Endothelial cell of umbilical vein (primary cell): ENCODE measurements around the gene NPAS1. TPM values are rescaled to one million over a fixed set of nuclear protein-coding genes. Genes with fewer than 3 reads are reported as not detected.

Experiments
- BruUV-seq: library from RNA; stranded (reverse); fragments of 400-500 nt; replicated peaks from 2 replicates; lab custom pipeline; 2021; lab: Mats Ljungman, UMichigan
- CTCF ChIA-PET: fragments of 300-600, 350-600 bp; sonication (Branson Sonifier 250); formaldehyde crosslinking; loops from one replicate; lab custom pipeline; 2021; ENCODE audit warnings: antibody characterized with exemption, inconsistent platforms; lab: Charles Lee
- POLR2A ChIA-PET: fragments of 300-600, 350-600 bp; sonication (Branson Sonifier 250); formaldehyde crosslinking; loops from one replicate; lab custom pipeline; 2021; ENCODE audit warnings: antibody characterized with exemption, inconsistent platforms; lab: Charles Lee
- DNase-seq: peaks from one replicate; pipeline ENCODE4 v3.0.0-alpha.2; 2011; ENCODE audit warnings: low read depth, low spot score
- FAIRE-seq: peaks from 2 replicates; lab custom pipeline; 2011; peaks lifted over from hg19 to GRCh38; lab: Jason Lieb, UNC
- H2AFZ ChIP-seq: 2 replicates; pipeline ENCODE4 v1.6.0; 2012; ENCODE audit warnings: low read depth, low read length, control low read depth, inconsistent platforms
- H3K27ac ChIP-seq: 2 replicates; pipeline ENCODE4 v1.5.1; 2011; ENCODE audit warnings: low read depth, mild to moderate bottlenecking, control low read depth, low read length, moderate library complexity; ENCODE audit not compliant: insufficient read depth
- H3K27me3 ChIP-seq, 2 experiments: 2 replicates each; pipeline versions ENCODE4 v1.6.0 to v1.6.1; 2011; ENCODE audit warnings: low read length in 2 of 2, mixed read lengths in 1 of 2; ENCODE audit not compliant: control insufficient read depth in 2 of 2, insufficient read depth in 2 of 2
- H3K36me3 ChIP-seq, 2 experiments: 2 replicates in 1 of 2; 3 replicates in 1 of 2; pipeline ENCODE4 v1.5.1; 2011; ENCODE audit warnings: low read length in 2 of 2, mild to moderate bottlenecking in 1 of 2, moderate library complexity in 1 of 2; ENCODE audit not compliant: control insufficient read depth in 2 of 2, insufficient read depth in 2 of 2; ENCODE audit errors: extremely low read depth in 1 of 2
- H3K4me1 ChIP-seq: 3 replicates; pipeline ENCODE4 v1.5.1; 2011; ENCODE audit warnings: mild to moderate bottlenecking, low read length; ENCODE audit not compliant: control insufficient read depth, insufficient read depth; ENCODE audit errors: extremely low read depth
- H3K4me2 ChIP-seq: 2 replicates; pipeline ENCODE4 v1.6.1; 2011; ENCODE audit warnings: low read length, control low read depth, mixed read lengths; ENCODE audit not compliant: insufficient read depth
- H3K4me3 ChIP-seq, 3 experiments: fragments of 200-600 bp in 1 of 3; sonication (generic), shearing (Covaris generic) in 1 of 3; replicated peaks in 1 of 3; 2 replicates each; pipeline ENCODE4 v1.5.1; 2011 to 2016; ENCODE audit warnings: control low read depth in 3 of 3, low read length in 3 of 3, mild to moderate bottlenecking in 2 of 3, inconsistent platforms in 1 of 3, low read depth in 1 of 3, moderate library complexity in 1 of 3; ENCODE audit not compliant: insufficient read depth in 1 of 3
- H3K79me2 ChIP-seq: 2 replicates; pipeline ENCODE4 v1.6.0; 2012; ENCODE audit warnings: low read length, inconsistent platforms; ENCODE audit not compliant: control insufficient read depth, insufficient read depth
- H3K9ac ChIP-seq: replicated peaks from 2 replicates; pipeline ENCODE3; 2011; ENCODE audit warnings: low read length, control low read depth; ENCODE audit not compliant: insufficient read depth; ENCODE audit errors: extremely low read depth
- H3K9me1 ChIP-seq: replicated peaks from 3 replicates; pipeline ENCODE4 v1.6.0; 2011; ENCODE audit warnings: mild to moderate bottlenecking, low read length; ENCODE audit not compliant: control insufficient read depth, insufficient read depth; ENCODE audit errors: extremely low read depth
- H3K9me3 ChIP-seq: replicated peaks from 2 replicates; pipeline ENCODE4 v1.5.1; 2012; ENCODE audit warnings: low read length, inconsistent platforms; ENCODE audit not compliant: control insufficient read depth, insufficient read depth
- H4K20me1 ChIP-seq: replicated peaks from 2 replicates; pipeline ENCODE3; 2011; ENCODE audit warnings: mild to moderate bottlenecking, low read length; ENCODE audit not compliant: control insufficient read depth, insufficient read depth; ENCODE audit errors: extremely low read depth
- CTCF ChIP-seq, 2 donors: IDR thresholded peaks; 1 replicate in 1 of 2; 2 replicates in 1 of 2; pipeline ENCODE4 v1.5.1; 2011; ENCODE audit warnings: low read length in 2 of 2, mild to moderate bottlenecking in 2 of 2, moderate library complexity in 2 of 2, control low read depth in 1 of 2, inconsistent platforms in 1 of 2, low read depth in 1 of 2; ENCODE audit not compliant: insufficient read depth in 1 of 2; ENCODE audit errors: extremely low read depth in 1 of 2
- EZH2 ChIP-seq: IDR thresholded peaks from 2 replicates; pipeline ENCODE4 v1.6.1; 2012; ENCODE audit warnings: borderline replicate concordance, low read depth, mild to moderate bottlenecking, moderate library complexity, low read length, inconsistent platforms; ENCODE audit not compliant: severe bottlenecking
- FOS ChIP-seq: IDR thresholded peaks from 2 replicates; pipeline ENCODE4 v1.6.1; 2011; ENCODE audit warnings: mild to moderate bottlenecking, low read length, moderate library complexity, borderline replicate concordance; ENCODE audit not compliant: insufficient read depth
- GATA2 ChIP-seq: IDR thresholded peaks from 2 replicates; pipeline ENCODE4 v1.7.0; 2011; ENCODE audit warnings: low read depth, mild to moderate bottlenecking, moderate library complexity, mixed read lengths, low read length; ENCODE audit not compliant: insufficient read length, insufficient read depth
- MYC ChIP-seq: IDR thresholded peaks from one replicate; pipeline ENCODE4 v1.6.1; 2011; ENCODE audit warnings: mild to moderate bottlenecking, low read depth, low read length
- POLR2A ChIP-seq: IDR thresholded peaks from 2 replicates; pipeline ENCODE4 v1.6.1; 2012; ENCODE audit warnings: low read depth, mild to moderate bottlenecking, control low read depth, low read length
- POLR2AphosphoS5 ChIP-seq: IDR thresholded peaks from 2 replicates; pipeline ENCODE4 v1.6.1; 2012; ENCODE audit warnings: low read depth, mild to moderate bottlenecking, control low read depth, low read length, moderate library complexity; ENCODE audit not compliant: insufficient read depth
- dilution Hi-C: fragments of 300-500 bp; cut with MboI; formaldehyde crosslinking; loops from one replicate; pipeline ENCODE4 v1.15.0; 2019; ENCODE audit warnings: low sequenced_read_pairs; ENCODE audit not compliant: extremely low pct_ligation_motif_present
- intact Hi-C: fragments of 100-400 bp; cut with micrococcal nuclease; formaldehyde crosslinking; loops from one replicate; pipeline ENCODE4 v1.10.0; 2022
- polyA plus RNA-seq, 4 experiments: library from polyadenylated mRNA; depleted of rRNA in 3 of 4; stranded (reverse) in 3 of 4; unstranded in 1 of 4; fragments of >200 nt; gene quantifications; 2 replicates each; pipeline versions ENCODE4 v1.2.1 to v1.2.3, GENCODE V29; 2011 to 2012; ENCODE audit warnings: missing spikeins in 1 of 4
- total RNA-seq: library from RNA; stranded (reverse); gene quantifications from 2 replicates; pipeline ENCODE4 v1.2.3, GENCODE V29; 2021
- TF ChIP-seq, protein P1 (sequence below): IDR thresholded peaks from 2 replicates; pipeline ENCODE4 v1.6.1; 2011; ENCODE audit not compliant: insufficient read depth, insufficient read length

Gene NPAS1
- total and polyA plus RNA-seq, 2 donors (not counting 3 experiments of a cell fraction or from before 2014, with no cell fraction given), result 0.18 to 0.62 TPM

DNA sequence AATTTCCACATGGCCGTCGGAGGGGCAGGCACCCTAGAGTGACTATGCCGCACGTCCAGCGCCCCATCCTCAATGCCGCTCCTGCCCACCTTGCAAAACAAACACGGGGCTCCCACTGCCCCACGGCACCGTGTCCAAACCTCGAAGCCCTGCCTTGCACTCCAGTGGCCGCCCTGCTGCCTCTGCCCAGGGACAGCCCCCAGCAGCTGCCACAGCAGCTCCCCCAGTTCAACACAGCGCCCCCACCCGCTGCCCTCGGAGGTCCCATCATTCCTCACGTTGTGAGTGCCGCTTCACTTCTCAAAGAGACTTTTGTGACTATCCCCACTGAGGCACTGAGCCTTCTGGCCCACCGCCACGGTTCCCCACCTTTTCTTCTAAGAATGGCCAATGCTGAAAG, 51.1 kb downstream of the NPAS1 start:
- no TSS peak for BruUV-seq
- no peaks in the 10 kb centered on the region for H3K4me1 ChIP-seq
- no peak overlapping the region for H3K9ac ChIP-seq
- H3K79me2 ChIP-seq, result peaks cover 3% of the 10 kb centered on the region
- H2AFZ ChIP-seq, result no peak overlapping the region
- H3K9me3 ChIP-seq, result no peaks in the 10 kb centered on the region
- H4K20me1 ChIP-seq, result no peaks in the 10 kb centered on the region
- POLR2A ChIA-PET, result no interaction called here
- FAIRE-seq, result no peak
- CTCF ChIA-PET, result interaction anchor here (1.1 kb wide), 2 partner anchors 9 to 58 kb away, joined by 4 to 6 read pairs; no protein-coding TSS in a partner anchor
- intact Hi-C loops, result no loop called here
- DNase-seq, result no peak
- H3K36me3 ChIP-seq, result peaks cover 8 to 59% of the 10 kb centered on the region in 2 experiments
- H3K27ac ChIP-seq, result no peak overlapping the region
- dilution Hi-C loops, result no loop called here
- no peaks in the 10 kb centered on the region for H3K9me1 ChIP-seq
- H3K4me2 ChIP-seq, result no peak overlapping the region
- H3K4me3 ChIP-seq, result no peak overlapping the region
- TF ChIP-seq CTCF (IDR thresholded peaks at IDR 0.05; ENCODE audit: extremely low read depth in 1 of 2, insufficient read depth in 1 of 2, low read depth in 1 of 2, low read length in 2 of 2), result no peak
- no peak for TF ChIP-seq GATA2
- no peak for TF ChIP-seq FOS
- no peak for TF ChIP-seq POLR2A
- TF ChIP-seq, protein P1, sequence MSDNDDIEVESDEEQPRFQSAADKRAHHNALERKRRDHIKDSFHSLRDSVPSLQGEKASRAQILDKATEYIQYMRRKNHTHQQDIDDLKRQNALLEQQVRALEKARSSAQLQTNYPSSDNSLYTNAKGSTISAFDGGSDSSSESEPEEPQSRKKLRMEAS, result no peak
- no peak for TF ChIP-seq EZH2
- no peak for TF ChIP-seq MYC
- TF ChIP-seq POLR2AphosphoS5, result no peak
- no peaks in the 10 kb centered on the region for H3K27me3 ChIP-seq
